Pancreas (tissue), 10 donors: ENCODE measurements around the gene WWOX. TPM values are rescaled to one million over a fixed set of nuclear protein-coding genes. Genes with fewer than 3 reads are reported as not detected.

ENCODE experiments used
- ATAC-seq, 4 donors: fragments of 200-7000 bp; cut with Tn5 transposase; one replicate each; pipeline versions ENCODE4 v1.8.0 to v1.9.1; 2020; ENCODE audit warnings: mild to moderate bottlenecking in 4 of 4, moderate library complexity in 4 of 4
- DNase-seq, 6 donors: peaks; one replicate each; pipeline ENCODE4 v3.0.0-alpha.2; 2020
- FAIRE-seq: peaks from 2 replicates; lab custom pipeline; 2012; peaks lifted over from hg19 to GRCh38; lab: Jason Lieb, UNC
- H3K27ac ChIP-seq, 4 donors: fragments of 200-600 bp; sonication (generic); 1 replicate in 3 of 4; 2 replicates in 1 of 4; pipeline versions ENCODE4 v1.5.0 to v1.8.0; 2020
- H3K27me3 ChIP-seq, 4 donors: fragments of 200-600 bp; one replicate each; pipeline ENCODE4 v1.8.0; 2021
- H3K36me3 ChIP-seq, 3 donors: fragments of 200-600 bp; sonication (generic) in 1 of 3; one replicate each; pipeline versions ENCODE4 v1.5.0 to v1.8.0; 2020 to 2021
- H3K4me1 ChIP-seq, 3 donors: fragments of 200-600 bp; one replicate each; pipeline ENCODE4 v1.8.0; 2021
- H3K4me3 ChIP-seq, 4 donors: fragments of 200-600 bp; sonication (generic) in 2 of 4; one replicate each; pipeline versions ENCODE4 v1.5.0 to v1.8.0; 2020 to 2021
- H3K9me3 ChIP-seq, 4 donors: fragments of 200-600 bp; one replicate each; pipeline ENCODE4 v1.8.0; 2021
- CTCF ChIP-seq, 4 donors: fragments of 200-600 bp; sonication (generic) in 3 of 4; IDR thresholded peaks; one replicate each; pipeline versions ENCODE4 v1.5.0 to v1.8.0; 2021; ENCODE audit warnings: antibody characterized with exemption in 4 of 4
- whole genome bisulfite sequencing, 2 donors: extraction: QIAGEN DNeasy Blood & Tissue Kit; methylation state at CpG; one replicate each; pipeline ENCODE4 v1.1.7; 2013; 5-methylcytosine and 5-hydroxymethylcytosine counted together
- intact Hi-C, 3 donors: fragments of 100-400 bp; cut with DNase I; formaldehyde crosslinking; loops; one replicate each; pipeline versions ENCODE4 v1.11.1 to v1.14.2; 2022
- polyA plus RNA-seq, 2 donors: library from polyadenylated mRNA; stranded (reverse); fragments of 200-250 nt; gene quantifications; one replicate each; pipeline ENCODE4 v1.2.3, GENCODE V29; 2013
- total RNA-seq, 6 donors: library from RNA; stranded (reverse); fragmentation: NEBNext Ultra II Directional in 4 of 6; extraction: Animal tissue kit (Norgen Biotek cat#: 25700) in 4 of 6; gene quantifications; one replicate each; pipeline versions ENCODE4 v1.2.1 to v1.2.4, GENCODE V29; 2021 to 2023
- donor health status: healthy with polysubstance abuse.
- donor health status: DM: no; HTN: no; CAD: no; lungs with moderate emphysema.
- donor health status: DM: no; HTN: no; CAD: no.
- donor health status: control.
- donor health status: control.
- donor health status: Bipolar disorder and iron deficiency.
- donor health status: DM: yes; HTN: yes; CAD: no.
- donor health status: DM: no; HTN: no; CAD: no.
- donor health status: DM: no; HTN: no; CAD: no.
- donor health status: DM: yes; HTN: yes; CAD: no.

WWOX gene
- total and polyA plus RNA-seq, 8 donors: 6.8 to 14.4 (median 10.8) TPM

- DNase-seq (no peak), FAIRE-seq (no peak), ATAC-seq (peak in 2 of 4 donors; percentile 30 to 36)
- Histone ChIP-seq H3K4me3 (no peak overlapping the region), H3K9me3 (no peaks in the 10 kb centered on the region), H3K4me1 (peaks cover 5 to 15% (median 7%) of the 10 kb centered on the region in 3 donors), H3K27me3 (no peaks in the 10 kb centered on the region), H3K36me3 (no peaks in the 10 kb centered on the region), H3K27ac (no peak overlapping the region)
- 74 to 79% methylated on average over 7 of the region's 7 CpGs for WGBS, 2 donors
- intact Hi-C loops: no loop called here
- no peak for TF ChIP-seq CTCF (IDR thresholded peaks at IDR 0.05)
These were observed 100.0 kb downstream of the WWOX start for GRCh38 chr16:78199325-78200022.

- intact Hi-C loops: no loop called here
- no peaks in the 10 kb centered on the region for H3K36me3 ChIP-seq
- TF ChIP-seq CTCF (IDR thresholded peaks at IDR 0.05): no peak
- H3K9me3 ChIP-seq: no peaks in the 10 kb centered on the region
- no peak for ATAC-seq
- no peak for DNase-seq
- no peak for FAIRE-seq
- peak overlapping the region in 2 of 4 donors; percentile 5 to 35 for H3K27ac ChIP-seq
- no peak overlapping the region for H3K4me3 ChIP-seq
- peaks cover 5 to 15% (median 7%) of the 10 kb centered on the region in 3 donors for H3K4me1 ChIP-seq
- 81 to 84% methylated on average over 7 of the region's 7 CpGs for WGBS, 2 donors
- no peaks in the 10 kb centered on the region for H3K27me3 ChIP-seq
These were observed 100.6 kb downstream of the WWOX start for GRCh38 chr16:78200023-78200389.

- FAIRE-seq: no peak
- H3K27ac ChIP-seq: peak overlapping the region in 1 of 4 donors; percentile 5
These were observed 101.2 kb downstream of the WWOX start for GRCh38 chr16:78200623-78201096.

GRCh38 chr16:78205506-78205905 is 106.1 kb downstream of the WWOX start:
- DNase-seq (no peak), FAIRE-seq (no peak), ATAC-seq (no peak)
- no peak for TF ChIP-seq CTCF (IDR thresholded peaks at IDR 0.05)
- Histone ChIP-seq H3K9me3 (no peaks in the 10 kb centered on the region), H3K4me1 (peaks cover 1 to 15% (median 14%) of the 10 kb centered on the region in 3 donors), H3K27me3 (no peaks in the 10 kb centered on the region), H3K27ac (no peak overlapping the region), H3K36me3 (no peaks in the 10 kb centered on the region), H3K4me3 (no peak overlapping the region)
- 95 to 97% methylated on average over 3 of the region's 3 CpGs for WGBS, 2 donors
- intact Hi-C loops: no loop called here

More at GRCh38 chr16:78200623-78201096, 101.2 kb downstream of the WWOX start:
- TF ChIP-seq CTCF (IDR thresholded peaks at IDR 0.05): no peak
- DNase-seq (no peak), ATAC-seq (peak in 3 of 4 donors; percentile 68 to 87 (median 70))
- H3K27me3 ChIP-seq: no peaks in the 10 kb centered on the region
- H3K9me3 ChIP-seq: no peaks in the 10 kb centered on the region
- WGBS, 2 donors: 20 to 23% methylated on average over 6 of the region's 6 CpGs
- no peaks in the 10 kb centered on the region for H3K36me3 ChIP-seq
- no peak overlapping the region for H3K4me3 ChIP-seq
- peaks cover 5 to 15% (median 7%) of the 10 kb centered on the region in 3 donors for H3K4me1 ChIP-seq
- intact Hi-C loops: no loop called here
